ENCODE data around the gene MAPK8IP1.

- TF ChIP-seq CTCF (conservative IDR thresholded peaks at IDR 0.05), result no peak
- no peak for TF ChIP-seq EZH2 (IDR thresholded peaks at IDR 0.05; ENCODE audit: low read depth)
Measured at GRCh38 chr11:45927332-45927683, 41.9 kb downstream of the MAPK8IP1 start.

All from PC-9 (cell line).